Jurkat, Clone E6-1 (cell line): ENCODE measurements around the gene NOTCH3.
A peak's percentile ranks its signal among the peaks of the same experiment; 100 is the strongest.

Experiments used
- DNase-seq: peaks from one replicate; pipeline ENCODE4 v3.0.0-alpha.2; 2011; ENCODE audit warnings: low read depth, low spot score
- H3K4me3 ChIP-seq: 2 replicates; pipeline ENCODE4 v1.5.1; 2011; ENCODE audit warnings: mild to moderate bottlenecking, low read length, control low read depth, moderate library complexity

NOTCH3 gene

DNA sequence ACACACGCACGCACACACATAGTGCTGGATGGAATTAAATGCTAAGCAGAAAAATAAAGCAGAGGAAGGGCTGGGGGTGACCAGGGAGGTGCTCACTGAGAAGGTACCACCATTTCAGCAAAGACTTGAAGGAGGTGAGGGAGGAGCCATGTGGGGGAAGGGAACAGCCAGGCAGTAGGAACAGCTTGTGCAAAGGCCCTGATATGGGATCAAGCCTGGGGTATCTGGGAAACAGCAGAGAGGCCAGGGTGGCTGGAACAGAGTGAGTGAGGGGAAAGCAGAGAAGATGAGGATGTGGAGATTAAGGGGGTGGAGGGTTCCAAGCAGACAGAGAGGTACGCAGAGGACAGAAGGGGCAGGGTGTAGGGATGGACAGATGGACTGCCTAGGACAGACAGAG, 25.2 kb downstream of the NOTCH3 start:
- no peak overlapping the region for H3K4me3 ChIP-seq
- no peak for DNase-seq

DNA sequence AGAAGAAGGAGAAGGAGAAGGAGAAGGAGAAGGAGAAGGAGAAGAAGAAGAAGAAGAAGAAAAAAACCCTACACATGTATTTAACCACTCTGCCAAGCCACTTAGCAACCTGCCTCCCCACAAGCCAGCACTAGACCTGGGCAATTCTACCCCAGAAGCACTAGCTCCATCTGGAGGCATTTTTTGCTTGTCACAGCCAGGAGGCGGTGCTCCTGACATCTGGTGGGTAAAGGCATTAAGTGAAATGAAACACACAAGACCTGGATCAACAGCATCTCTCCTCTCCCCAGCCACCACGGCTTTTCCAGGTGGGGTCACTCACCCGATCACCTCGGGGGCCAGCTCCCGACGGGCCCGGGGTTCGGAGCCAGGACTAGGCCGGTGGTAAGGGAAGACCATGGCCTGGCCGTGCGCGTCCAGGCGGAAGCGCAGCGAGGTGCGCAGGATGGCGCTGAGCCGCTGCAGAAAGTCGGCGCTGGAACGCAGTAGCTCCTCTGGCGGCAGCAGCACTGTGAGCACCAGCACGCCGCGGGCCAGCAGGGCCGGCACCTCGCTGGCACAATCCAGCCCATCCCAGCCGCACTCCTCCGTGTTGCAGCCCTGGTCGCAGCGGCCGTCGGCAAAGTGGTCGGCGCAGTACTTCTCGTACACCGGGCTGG, 26.9 kb downstream of the NOTCH3 start:
- no peak overlapping the region for H3K4me3 ChIP-seq
- DNase-seq, result peak; percentile 17

DNA sequence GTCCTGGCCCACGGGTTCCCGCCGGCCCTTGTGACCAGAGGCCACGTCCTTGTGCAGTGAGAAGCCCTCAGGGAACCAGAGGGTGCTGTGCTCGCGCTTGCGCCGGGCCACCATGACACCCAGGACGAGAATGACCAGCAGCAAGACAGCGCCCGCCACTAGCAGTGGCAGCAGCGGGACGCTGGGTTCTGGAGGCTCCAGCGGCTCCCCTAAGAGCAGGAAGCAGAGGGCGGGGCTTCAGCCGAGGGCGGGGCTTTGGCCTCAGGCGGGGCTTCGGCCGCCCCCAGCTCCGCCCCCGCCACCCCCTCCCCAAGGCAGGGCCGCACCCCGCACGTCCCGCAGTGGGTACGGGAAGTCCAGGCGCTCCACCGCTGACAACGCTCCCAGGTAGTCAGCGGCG, 30.4 kb downstream of the NOTCH3 start:
- H3K4me3 ChIP-seq, result no peak overlapping the region
- DNase-seq, result no peak

- no peak for DNase-seq
- H3K4me3 ChIP-seq, result no peak overlapping the region
Measured at GRCh38 chr19:15169541-15170285, 31.1 kb downstream of the NOTCH3 start.

- DNase-seq, result no peak
- no peak overlapping the region for H3K4me3 ChIP-seq
Measured at GRCh38 chr19:15166700-15167099, 34.1 kb downstream of the NOTCH3 start.

GRCh38 chr19:15161028-15161984, 39.5 kb downstream of the NOTCH3 start:
- DNase-seq, result peak; percentile 38
- no peak overlapping the region for H3K4me3 ChIP-seq

GRCh38 chr19:15159251-15159650, 41.5 kb downstream of the NOTCH3 start:
- DNase-seq, result peak; percentile 50
- no peak overlapping the region for H3K4me3 ChIP-seq

DNA sequence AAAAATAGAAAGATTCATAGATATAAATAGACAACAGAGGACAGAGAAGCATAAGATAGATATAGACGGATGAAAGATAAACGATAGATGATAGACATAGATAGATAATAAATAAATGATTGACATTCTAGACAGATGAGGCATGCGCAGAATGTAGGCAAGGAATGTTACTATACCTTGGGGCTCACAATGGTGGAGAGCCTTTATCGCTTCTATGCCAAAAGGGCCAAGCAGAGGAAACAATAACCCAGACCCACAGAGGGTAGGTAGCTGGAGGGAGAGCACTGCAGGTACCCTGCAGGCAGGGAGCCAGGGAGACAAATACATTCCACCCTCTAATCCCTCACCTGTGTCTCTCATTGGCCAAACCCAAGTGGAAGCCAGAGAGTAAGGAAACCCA, 44.4 kb downstream of the NOTCH3 start:
- no peak for DNase-seq

GRCh38 chr19:15155296-15155695, 45.5 kb downstream of the NOTCH3 start:
- no peak overlapping the region for H3K4me3 ChIP-seq
- no peak for DNase-seq

More for the DNA sequence above, 44.4 kb downstream of the NOTCH3 start:
- no peak overlapping the region for H3K4me3 ChIP-seq

- peak; percentile 65 for DNase-seq
Measured at GRCh38 chr19:15154002-15154612, 46.7 kb downstream of the NOTCH3 start.

GRCh38 chr19:15149737-15150136, 51.1 kb downstream of the NOTCH3 start:
- H3K4me3 ChIP-seq, result no peak overlapping the region
- DNase-seq, result no peak

More at GRCh38 chr19:15154002-15154612, 46.7 kb downstream of the NOTCH3 start:
- H3K4me3 ChIP-seq, result no peak overlapping the region

- no peak for DNase-seq
Measured at GRCh38 chr19:15147090-15147489, 53.7 kb downstream of the NOTCH3 start.

GRCh38 chr19:15144046-15144646, 56.6 kb downstream of the NOTCH3 start:
- H3K4me3 ChIP-seq, result no peak overlapping the region

More at GRCh38 chr19:15147090-15147489, 53.7 kb downstream of the NOTCH3 start:
- H3K4me3 ChIP-seq, result no peak overlapping the region

DNA sequence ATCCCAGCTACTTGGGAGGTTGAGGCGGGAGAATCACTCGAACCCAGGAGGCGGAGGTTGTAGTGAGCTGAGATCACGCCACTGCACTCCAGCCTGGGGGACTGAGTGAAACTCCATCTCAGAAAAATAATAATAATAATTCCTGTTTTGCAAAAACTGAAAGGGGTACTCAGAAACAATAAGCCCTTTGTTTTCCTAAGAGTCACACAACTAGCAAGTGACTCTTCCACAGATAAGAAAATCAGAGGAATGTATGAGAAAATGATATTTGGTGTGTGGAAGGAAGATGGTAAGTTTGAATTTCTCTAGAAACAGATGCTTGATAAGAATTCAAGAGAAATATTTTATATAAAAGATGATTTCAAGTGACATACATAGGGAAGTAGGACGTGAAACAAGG, 58.5 kb downstream of the NOTCH3 start:
- no peak for DNase-seq
- H3K4me3 ChIP-seq, result no peak overlapping the region

More at GRCh38 chr19:15144046-15144646, 56.6 kb downstream of the NOTCH3 start:
- no peak for DNase-seq

DNA sequence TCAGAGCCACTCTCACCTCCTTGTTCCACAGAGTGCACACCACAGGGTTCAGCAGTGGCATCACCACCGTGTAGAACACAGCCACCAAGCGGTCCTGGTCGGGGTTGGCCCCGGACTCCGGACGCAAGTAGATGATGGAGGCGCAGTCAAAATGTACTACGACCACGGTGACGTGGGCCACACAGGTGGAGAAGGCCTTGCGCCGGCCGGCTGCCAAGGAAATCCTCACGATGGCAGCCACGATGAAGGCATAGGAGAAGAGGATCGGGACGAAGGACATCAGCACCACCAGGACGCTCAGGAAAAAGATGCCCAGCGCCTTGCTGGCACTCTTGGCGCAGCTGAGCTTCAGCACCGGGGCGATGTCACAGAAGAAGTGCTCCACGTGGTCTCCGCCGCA, 59.7 kb downstream of the NOTCH3 start:
- no peak for DNase-seq
- H3K4me3 ChIP-seq, result no peak overlapping the region

DNA sequence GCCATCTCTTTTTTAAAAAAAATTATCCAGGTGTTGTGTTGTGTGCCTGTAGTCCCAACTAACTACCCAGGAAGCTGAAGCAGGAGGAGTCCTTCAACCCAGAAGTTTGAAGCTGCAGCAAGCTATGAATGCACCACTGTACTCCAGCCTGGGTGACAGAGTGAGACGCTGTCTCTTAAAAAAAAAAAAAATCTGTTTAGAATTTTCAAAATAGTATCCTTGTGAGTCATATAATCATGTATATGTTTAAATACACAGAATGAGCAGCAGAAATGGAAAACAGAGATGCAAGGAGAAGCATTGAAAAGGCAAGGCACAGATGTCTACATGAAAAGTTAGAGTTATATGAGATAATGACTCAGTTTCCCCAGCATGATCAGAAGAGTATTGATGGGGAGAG, 62.4 kb downstream of the NOTCH3 start:
- DNase-seq, result no peak
- no peak overlapping the region for H3K4me3 ChIP-seq

DNA sequence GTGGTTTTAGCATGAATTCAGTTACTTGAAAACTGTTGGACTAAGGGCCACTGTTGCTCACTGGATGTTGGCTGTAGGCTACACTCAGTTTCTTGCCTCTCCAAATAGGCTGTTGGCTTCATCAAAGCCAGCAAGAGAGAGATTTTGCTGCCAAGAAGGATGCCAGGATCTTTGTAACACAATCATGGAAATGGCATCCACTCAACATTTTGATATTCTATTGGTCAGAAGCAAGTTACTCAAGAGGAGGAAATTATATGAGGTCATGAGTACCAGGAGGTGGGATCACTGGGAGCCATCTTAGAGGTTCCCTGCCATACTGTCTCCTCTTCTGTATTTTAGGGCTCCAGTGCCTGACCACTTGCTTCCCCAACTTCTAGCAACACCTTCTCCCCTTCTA, 63.0 kb downstream of the NOTCH3 start:
- no peak overlapping the region for H3K4me3 ChIP-seq
- no peak for DNase-seq

- DNase-seq, result no peak
- H3K4me3 ChIP-seq, result no peak overlapping the region
Measured at GRCh38 chr19:15136234-15136954, 64.4 kb downstream of the NOTCH3 start.
